Gastrocnemius medialis (tissue), 4 donors: Measurements from ENCODE around the gene FBXW7. TPM values are rescaled to one million over a fixed set of nuclear protein-coding genes. Genes with fewer than 3 reads are reported as not detected.

Experiments used
- ATAC-seq, 2 donors: fragments of 150-250 bp; one replicate each; pipeline ENCODE4 v1.9.1; 2016
- DNase-seq, 2 donors: peaks; one replicate each; pipeline ENCODE4 v3.0.0-alpha.2; 2019
- H3K27ac ChIP-seq, 4 donors: fragments of 200-600 bp; sonication (generic); 1 replicate in 1 of 4; 2 replicates in 3 of 4; pipeline ENCODE4 v1.5.1; 2016 to 2018; ENCODE audit warnings: mild to moderate bottlenecking in 2 of 4, moderate library complexity in 1 of 4
- H3K27me3 ChIP-seq, 3 donors: fragments of 200-600 bp; sonication (generic) in 2 of 3; 1 replicate in 1 of 3; 2 replicates in 2 of 3; pipeline versions ENCODE4 v1.5.1 to v1.6.0; 2016 to 2019; ENCODE audit warnings: mild to moderate bottlenecking in 1 of 3, moderate library complexity in 1 of 3
- H3K36me3 ChIP-seq, 2 donors: fragments of 200-600 bp; sonication (generic) in 1 of 2; one replicate each; pipeline ENCODE4 v1.5.1; 2017 to 2018
- H3K4me1 ChIP-seq, 2 donors: fragments of 200-600 bp; sonication (generic) in 1 of 2; one replicate each; pipeline ENCODE4 v1.5.1; 2016 to 2017; ENCODE audit warnings: mild to moderate bottlenecking in 2 of 2
- H3K4me3 ChIP-seq, 4 donors: fragments of 200-600 bp; sonication (generic) in 3 of 4; 1 replicate in 1 of 4; 2 replicates in 3 of 4; pipeline ENCODE4 v1.5.1; 2016 to 2019; ENCODE audit warnings: mild to moderate bottlenecking in 2 of 4
- H3K9me3 ChIP-seq, 3 donors: fragments of 200-600 bp; sonication (generic) in 2 of 3; 1 replicate in 1 of 3; 2 replicates in 2 of 3; pipeline ENCODE4 v1.5.1; 2016 to 2019
- CTCF ChIP-seq, 5 experiments: fragments of 450-650 bp in 3 of 5; fragments of 200-600 bp in 2 of 5; sonication (generic) in 2 of 5; IDR thresholded peaks in 4 of 5; conservative IDR thresholded peaks in 1 of 5; 1 replicate in 4 of 5; 2 replicates in 1 of 5; pipeline ENCODE4 v1.5.1; 2016 to 2019; ENCODE audit warnings: antibody characterized with exemption in 5 of 5, mild to moderate bottlenecking in 3 of 5, moderate library complexity in 3 of 5
- POLR2A ChIP-seq, 2 donors: fragments of 450-650 bp; IDR thresholded peaks; one replicate each; pipeline ENCODE4 v1.6.1; 2017; ENCODE audit warnings: antibody characterized with exemption in 2 of 2, mild to moderate bottlenecking in 2 of 2, moderate library complexity in 2 of 2
- in situ Hi-C, 4 donors: fragments of 200-750 bp; cut with MboI; loops; one replicate each; pipeline versions ENCODE4 v1.15.0 to v1.8.0; 2017; ENCODE audit warnings: low sequenced_read_pairs in 4 of 4
- intact Hi-C: fragments of 100-400 bp; cut with DNase I; formaldehyde crosslinking; loops from one replicate; pipeline ENCODE4 v1.15.1; 2023; ENCODE audit warnings: low total_unique reads
- total RNA-seq, 4 donors: library from RNA; depleted of rRNA; stranded (reverse); fragments of >200 nt; gene quantifications; one replicate each; pipeline versions ENCODE4 v1.1.0 to v1.2.3, GENCODE V29; 2016

FBXW7 gene
- total RNA-seq, 4 donors from 2014 or later, result 23.5 to 40.8 (median 28.8) TPM

- H3K9me3 ChIP-seq, result no peaks in the 10 kb centered on the region
- no peak for ATAC-seq
- TF ChIP-seq POLR2A (IDR thresholded peaks at IDR 0.05) (no peak), CTCF (IDR thresholded peaks at IDR 0.05 in 4 of 5, conservative IDR thresholded peaks at IDR 0.05 in 1 of 5) (no peak)
- no peaks in the 10 kb centered on the region for H3K36me3 ChIP-seq
- H3K27ac ChIP-seq, result peak overlapping the region in 2 of 4 donors; percentile 5 to 23
- H3K4me1 ChIP-seq, result peaks cover 58 to 62% of the 10 kb centered on the region in 2 donors
- intact Hi-C loops, result no loop called here
- in situ Hi-C loops, result no loop called here
- H3K27me3 ChIP-seq, result no peaks in the 10 kb centered on the region
- no peak for DNase-seq
- no peak overlapping the region for H3K4me3 ChIP-seq
Measured at GRCh38 chr4:152369203-152369901, 166.5 kb downstream of the FBXW7 start.

GRCh38 chr4:152368001-152368400 is 167.9 kb downstream of the FBXW7 start:
- Histone ChIP-seq H3K27me3 (no peaks in the 10 kb centered on the region), H3K36me3 (no peaks in the 10 kb centered on the region), H3K4me1 (peaks cover 60 to 62% of the 10 kb centered on the region in 2 donors), H3K9me3 (no peaks in the 10 kb centered on the region), H3K27ac (no peak overlapping the region), H3K4me3 (no peak overlapping the region)
- intact Hi-C loops (no loop called here), in situ Hi-C loops (no loop called here)
- TF ChIP-seq POLR2A (IDR thresholded peaks at IDR 0.05) (no peak), CTCF (IDR thresholded peaks at IDR 0.05 in 4 of 5, conservative IDR thresholded peaks at IDR 0.05 in 1 of 5) (no peak)
- DNase-seq, result no peak
- no peak for ATAC-seq

- intact Hi-C loops (no loop called here), in situ Hi-C loops (no loop called here)
- Histone ChIP-seq H3K9me3 (no peaks in the 10 kb centered on the region), H3K27me3 (no peaks in the 10 kb centered on the region), H3K27ac (peak overlapping the region in 3 of 4 donors; percentile 30 to 59 (median 49)), H3K4me1 (peaks cover 37 to 39% of the 10 kb centered on the region in 2 donors), H3K4me3 (no peak overlapping the region), H3K36me3 (no peaks in the 10 kb centered on the region)
- DNase-seq (no peak), ATAC-seq (no peak)
- TF ChIP-seq POLR2A (IDR thresholded peaks at IDR 0.05) (no peak), CTCF (IDR thresholded peaks at IDR 0.05 in 4 of 5, conservative IDR thresholded peaks at IDR 0.05 in 1 of 5) (no peak)
Measured at GRCh38 chr4:152364883-152365282, 171.0 kb downstream of the FBXW7 start.

GRCh38 chr4:152364383-152364782 is 171.5 kb downstream of the FBXW7 start:
- Histone ChIP-seq H3K4me1 (peaks cover 32 to 35% of the 10 kb centered on the region in 2 donors), H3K27ac (peak overlapping the region in 3 of 4 donors; percentile 49 to 59 (median 56)), H3K4me3 (no peak overlapping the region), H3K9me3 (no peaks in the 10 kb centered on the region), H3K27me3 (no peaks in the 10 kb centered on the region), H3K36me3 (no peaks in the 10 kb centered on the region)
- no peak for DNase-seq
- TF ChIP-seq CTCF (IDR thresholded peaks at IDR 0.05 in 4 of 5, conservative IDR thresholded peaks at IDR 0.05 in 1 of 5) (no peak), POLR2A (IDR thresholded peaks at IDR 0.05) (no peak)
- intact Hi-C loops, result no loop called here
- no peak for ATAC-seq
- in situ Hi-C loops, result no loop called here
